WTC11 (cell line): ENCODE results near the gene ENTPD1. TPM values are rescaled to one million over a fixed set of nuclear protein-coding genes. Genes with fewer than 3 reads are reported as not detected.

Experiments used
- ATAC-seq: fragments of 200-7000 bp; cut with Tn5 transposase; 2 replicates; pipeline ENCODE4 v1.10.0; 2021; ENCODE audit warnings: mild to moderate bottlenecking, moderate library complexity
- CTCF ChIA-PET: fragments of 300-600 bp; sonication (Branson Sonifier 250); formaldehyde crosslinking; loops from one replicate; lab custom pipeline; 2021; ENCODE audit warnings: antibody characterized with exemption; lab: Charles Lee
- POLR2A ChIA-PET: fragments of 350-600 bp; sonication (Branson Sonifier 250); formaldehyde crosslinking; loops from one replicate; lab custom pipeline; 2021; ENCODE audit warnings: antibody characterized with exemption; lab: Charles Lee
- DNase-seq: peaks from one replicate; pipeline ENCODE4 v3.0.0; 2021; ENCODE audit warnings: low spot score
- H3K27ac Mint-ChIP-seq: 2 replicates; pipeline ENCODE4 v1.8.0; 2021; ENCODE audit warnings: mixed read lengths
- H3K27me3 Mint-ChIP-seq: 2 replicates; pipeline ENCODE4 v1.8.0; 2021; ENCODE audit warnings: low read depth, mild to moderate bottlenecking, moderate library complexity, mixed read lengths
- H3K36me3 Mint-ChIP-seq: 2 replicates; pipeline ENCODE4 v1.8.0; 2021; ENCODE audit warnings: mixed read lengths
- H3K4me1 Mint-ChIP-seq: 2 replicates; pipeline ENCODE4 v1.8.0; 2022; ENCODE audit warnings: mixed read lengths
- H3K4me3 Mint-ChIP-seq: 2 replicates; pipeline ENCODE4 v1.8.0; 2021; ENCODE audit warnings: mild to moderate bottlenecking, moderate library complexity, mixed read lengths
- H3K9me3 Mint-ChIP-seq: 2 replicates; pipeline ENCODE4 v1.8.0; 2021; ENCODE audit warnings: mixed read lengths
- ETV6 ChIP-seq: sonication (generic); formaldehyde crosslinking; IDR thresholded peaks from 2 replicates; pipeline ENCODE4 v1.8.1; 2022; ENCODE audit warnings: mild to moderate bottlenecking, missing genetic modification reagents
- JAZF1 ChIP-seq: fragments of 250-450 bp; sonication (Bioruptor Pico); IDR thresholded peaks from 2 replicates; pipeline ENCODE4 v1.9.0; 2021; ENCODE audit warnings: moderate library complexity, mild to moderate bottlenecking, inconsistent platforms
- NFYB ChIP-seq: sonication (generic); formaldehyde crosslinking; conservative IDR thresholded peaks from 2 replicates; pipeline ENCODE4 v1.8.0; 2022; ENCODE audit warnings: low read depth, missing genetic modification reagents
- NR3C1 ChIP-seq: sonication (generic); formaldehyde crosslinking; conservative IDR thresholded peaks from 2 replicates; pipeline ENCODE4 v1.8.1; 2023; ENCODE audit warnings: low read depth, mild to moderate bottlenecking, missing genetic modification reagents
- PRRX2 ChIP-seq: fragments of 250-450 bp; sonication (Bioruptor Pico); IDR thresholded peaks from 2 replicates; pipeline ENCODE4 v1.8.0; 2021; ENCODE audit warnings: mild to moderate bottlenecking
- RORB ChIP-seq: fragments of 250-450 bp; sonication (Bioruptor Pico); IDR thresholded peaks from 2 replicates; pipeline ENCODE4 v1.9.0; 2021; ENCODE audit warnings: mild to moderate bottlenecking
- SOX15 ChIP-seq: fragments of 250-450 bp; sonication (Bioruptor Pico); IDR thresholded peaks from 2 replicates; pipeline ENCODE4 v1.9.0; 2021; ENCODE audit warnings: mild to moderate bottlenecking
- ZBTB21 ChIP-seq: sonication (generic); formaldehyde crosslinking; IDR thresholded peaks from 2 replicates; pipeline ENCODE4 v1.8.1; 2023; ENCODE audit warnings: mild to moderate bottlenecking, missing genetic modification reagents, borderline replicate concordance
- ZNF121 ChIP-seq: sonication (generic); formaldehyde crosslinking; IDR thresholded peaks from 2 replicates; pipeline ENCODE4 v1.8.0; 2023; ENCODE audit warnings: missing genetic modification reagents
- total RNA-seq: library from RNA; stranded (reverse); gene quantifications from 3 replicates; pipeline ENCODE4 v1.2.3, GENCODE V29; 2021
- TF ChIP-seq, protein P1 (sequence below): sonication (generic); formaldehyde crosslinking; IDR thresholded peaks from 2 replicates; pipeline ENCODE4 v1.8.1; 2022; ENCODE audit warnings: missing genetic modification reagents, borderline replicate concordance
- TF ChIP-seq, protein P2 (sequence below): fragments of 250-450 bp; sonication (Bioruptor Pico); IDR thresholded peaks from 2 replicates; pipeline ENCODE4 v1.9.0; 2021; ENCODE audit warnings: mild to moderate bottlenecking, borderline replicate concordance
- TF ChIP-seq, protein P3 (sequence below): sonication (generic); formaldehyde crosslinking; IDR thresholded peaks from 2 replicates; pipeline ENCODE4 v1.8.1; 2022; ENCODE audit warnings: low read depth, mild to moderate bottlenecking, moderate library complexity, missing genetic modification reagents, borderline replicate concordance
- TF ChIP-seq, protein P4 (sequence below): sonication (generic); formaldehyde crosslinking; IDR thresholded peaks from 2 replicates; pipeline ENCODE4 v1.8.0; 2023; ENCODE audit warnings: missing genetic modification reagents
- TF ChIP-seq, protein P5 (sequence below): sonication (generic); formaldehyde crosslinking; IDR thresholded peaks from 2 replicates; pipeline ENCODE4 v1.8.0; 2023; ENCODE audit warnings: mild to moderate bottlenecking, missing genetic modification reagents
- TF ChIP-seq, protein P6 (sequence below): fragments of 200-600 bp; IDR thresholded peaks from 2 replicates; pipeline ENCODE4 v1.8.0; 2022; ENCODE audit warnings: antibody characterized with exemption
- TF ChIP-seq, protein P7 (sequence below): sonication (generic); formaldehyde crosslinking; IDR thresholded peaks from 2 replicates; pipeline ENCODE4 v1.8.0; 2023; ENCODE audit warnings: missing genetic modification reagents, mild to moderate bottlenecking, borderline replicate concordance
- TF ChIP-seq, protein P8 (sequence below): sonication (generic); formaldehyde crosslinking; conservative IDR thresholded peaks from 2 replicates; pipeline ENCODE4 v1.8.1; 2022; ENCODE audit warnings: mild to moderate bottlenecking, missing genetic modification reagents

The ENTPD1 gene
- total RNA-seq, 1 experiment from 2014 or later = 2.3 TPM

DNA sequence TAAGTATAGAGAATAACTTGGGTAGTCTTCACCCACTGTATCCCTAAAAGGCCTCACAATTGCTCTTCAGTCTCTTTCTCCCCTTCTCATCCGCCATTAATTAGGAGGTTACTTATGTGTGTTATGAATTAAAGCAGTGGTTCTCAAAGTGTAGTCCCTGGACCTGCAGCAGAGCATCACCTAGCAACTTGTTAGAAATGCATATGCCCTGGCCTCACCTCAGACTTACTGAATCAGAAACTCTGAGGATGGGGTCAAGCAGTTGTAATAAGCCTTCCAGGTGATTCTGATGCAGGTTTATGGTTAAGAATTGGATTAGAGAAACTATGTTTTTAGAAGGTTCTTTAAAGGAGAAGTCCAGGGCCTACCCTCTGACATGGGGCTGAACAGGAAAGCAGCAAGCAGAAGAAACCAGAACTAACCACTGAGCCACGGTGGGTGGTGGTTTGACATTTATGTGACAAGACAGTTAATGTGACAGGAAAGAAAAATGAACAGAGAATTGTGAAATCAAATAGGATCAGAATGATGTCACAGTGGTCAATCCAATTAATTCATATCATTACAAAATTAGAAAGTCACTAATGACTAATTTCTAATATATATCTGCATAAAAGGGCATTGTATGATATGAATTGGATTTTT is 37.6 kb downstream of the ENTPD1 start:
- CTCF ChIA-PET = no interaction called here
- peaks cover 10% of the 10 kb centered on the region for H3K9me3 Mint-ChIP-seq
- TF ChIP-seq ZBTB21 (CRISPR knock-in tag) (no peak), NR3C1 (CRISPR knock-in tag) (no peak), NFYB (CRISPR knock-in tag) (no peak), PRRX2 (no peak), ZNF121 (CRISPR knock-in tag) (no peak), ETV6 (CRISPR knock-in tag) (no peak), SOX15 (CRISPR knock-in tag) (no peak), RORB (no peak), JAZF1 (CRISPR knock-in tag) (no peak)
- TF ChIP-seq, protein P1, sequence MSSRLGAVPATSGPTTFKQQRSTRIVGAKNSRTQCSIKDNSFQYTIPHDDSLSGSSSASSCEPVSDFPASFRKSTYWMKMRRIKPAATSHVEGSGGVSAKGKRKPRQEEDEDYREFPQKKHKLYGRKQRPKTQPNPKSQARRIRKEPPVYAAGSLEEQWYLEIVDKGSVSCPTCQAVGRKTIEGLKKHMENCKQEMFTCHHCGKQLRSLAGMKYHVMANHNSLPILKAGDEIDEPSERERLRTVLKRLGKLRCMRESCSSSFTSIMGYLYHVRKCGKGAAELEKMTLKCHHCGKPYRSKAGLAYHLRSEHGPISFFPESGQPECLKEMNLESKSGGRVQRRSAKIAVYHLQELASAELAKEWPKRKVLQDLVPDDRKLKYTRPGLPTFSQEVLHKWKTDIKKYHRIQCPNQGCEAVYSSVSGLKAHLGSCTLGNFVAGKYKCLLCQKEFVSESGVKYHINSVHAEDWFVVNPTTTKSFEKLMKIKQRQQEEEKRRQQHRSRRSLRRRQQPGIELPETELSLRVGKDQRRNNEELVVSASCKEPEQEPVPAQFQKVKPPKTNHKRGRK = no peak
- TF ChIP-seq, protein P2, sequence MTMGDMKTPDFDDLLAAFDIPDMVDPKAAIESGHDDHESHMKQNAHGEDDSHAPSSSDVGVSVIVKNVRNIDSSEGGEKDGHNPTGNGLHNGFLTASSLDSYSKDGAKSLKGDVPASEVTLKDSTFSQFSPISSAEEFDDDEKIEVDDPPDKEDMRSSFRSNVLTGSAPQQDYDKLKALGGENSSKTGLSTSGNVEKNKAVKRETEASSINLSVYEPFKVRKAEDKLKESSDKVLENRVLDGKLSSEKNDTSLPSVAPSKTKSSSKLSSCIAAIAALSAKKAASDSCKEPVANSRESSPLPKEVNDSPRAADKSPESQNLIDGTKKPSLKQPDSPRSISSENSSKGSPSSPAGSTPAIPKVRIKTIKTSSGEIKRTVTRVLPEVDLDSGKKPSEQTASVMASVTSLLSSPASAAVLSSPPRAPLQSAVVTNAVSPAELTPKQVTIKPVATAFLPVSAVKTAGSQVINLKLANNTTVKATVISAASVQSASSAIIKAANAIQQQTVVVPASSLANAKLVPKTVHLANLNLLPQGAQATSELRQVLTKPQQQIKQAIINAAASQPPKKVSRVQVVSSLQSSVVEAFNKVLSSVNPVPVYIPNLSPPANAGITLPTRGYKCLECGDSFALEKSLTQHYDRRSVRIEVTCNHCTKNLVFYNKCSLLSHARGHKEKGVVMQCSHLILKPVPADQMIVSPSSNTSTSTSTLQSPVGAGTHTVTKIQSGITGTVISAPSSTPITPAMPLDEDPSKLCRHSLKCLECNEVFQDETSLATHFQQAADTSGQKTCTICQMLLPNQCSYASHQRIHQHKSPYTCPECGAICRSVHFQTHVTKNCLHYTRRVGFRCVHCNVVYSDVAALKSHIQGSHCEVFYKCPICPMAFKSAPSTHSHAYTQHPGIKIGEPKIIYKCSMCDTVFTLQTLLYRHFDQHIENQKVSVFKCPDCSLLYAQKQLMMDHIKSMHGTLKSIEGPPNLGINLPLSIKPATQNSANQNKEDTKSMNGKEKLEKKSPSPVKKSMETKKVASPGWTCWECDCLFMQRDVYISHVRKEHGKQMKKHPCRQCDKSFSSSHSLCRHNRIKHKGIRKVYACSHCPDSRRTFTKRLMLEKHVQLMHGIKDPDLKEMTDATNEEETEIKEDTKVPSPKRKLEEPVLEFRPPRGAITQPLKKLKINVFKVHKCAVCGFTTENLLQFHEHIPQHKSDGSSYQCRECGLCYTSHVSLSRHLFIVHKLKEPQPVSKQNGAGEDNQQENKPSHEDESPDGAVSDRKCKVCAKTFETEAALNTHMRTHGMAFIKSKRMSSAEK (CRISPR knock-in tag) = no peak
- TF ChIP-seq, protein P3, sequence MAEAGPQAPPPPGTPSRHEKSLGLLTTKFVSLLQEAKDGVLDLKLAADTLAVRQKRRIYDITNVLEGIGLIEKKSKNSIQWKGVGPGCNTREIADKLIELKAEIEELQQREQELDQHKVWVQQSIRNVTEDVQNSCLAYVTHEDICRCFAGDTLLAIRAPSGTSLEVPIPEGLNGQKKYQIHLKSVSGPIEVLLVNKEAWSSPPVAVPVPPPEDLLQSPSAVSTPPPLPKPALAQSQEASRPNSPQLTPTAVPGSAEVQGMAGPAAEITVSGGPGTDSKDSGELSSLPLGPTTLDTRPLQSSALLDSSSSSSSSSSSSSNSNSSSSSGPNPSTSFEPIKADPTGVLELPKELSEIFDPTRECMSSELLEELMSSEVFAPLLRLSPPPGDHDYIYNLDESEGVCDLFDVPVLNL = no peak
- TF ChIP-seq, protein P4, sequence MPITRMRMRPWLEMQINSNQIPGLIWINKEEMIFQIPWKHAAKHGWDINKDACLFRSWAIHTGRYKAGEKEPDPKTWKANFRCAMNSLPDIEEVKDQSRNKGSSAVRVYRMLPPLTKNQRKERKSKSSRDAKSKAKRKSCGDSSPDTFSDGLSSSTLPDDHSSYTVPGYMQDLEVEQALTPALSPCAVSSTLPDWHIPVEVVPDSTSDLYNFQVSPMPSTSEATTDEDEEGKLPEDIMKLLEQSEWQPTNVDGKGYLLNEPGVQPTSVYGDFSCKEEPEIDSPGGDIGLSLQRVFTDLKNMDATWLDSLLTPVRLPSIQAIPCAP (CRISPR knock-in tag) = no peak
- TF ChIP-seq, all 79 proteins: peak for 0
- peaks cover 3% of the 10 kb centered on the region for H3K4me1 Mint-ChIP-seq
- H3K4me3 Mint-ChIP-seq = no peak overlapping the region
- POLR2A ChIA-PET = interaction anchor here (1.0 kb wide), 1 partner anchor 24 kb away, joined by 3 read pairs; no protein-coding TSS in a partner anchor
- no peak overlapping the region for H3K27ac Mint-ChIP-seq
- DNase-seq (no peak), ATAC-seq (no peak)
- H3K36me3 Mint-ChIP-seq = no peaks in the 10 kb centered on the region; the same call in 1 of the 2 replicates
- H3K27me3 Mint-ChIP-seq = peaks cover 7% of the 10 kb centered on the region; the same call in 1 of the 2 replicates

DNA sequence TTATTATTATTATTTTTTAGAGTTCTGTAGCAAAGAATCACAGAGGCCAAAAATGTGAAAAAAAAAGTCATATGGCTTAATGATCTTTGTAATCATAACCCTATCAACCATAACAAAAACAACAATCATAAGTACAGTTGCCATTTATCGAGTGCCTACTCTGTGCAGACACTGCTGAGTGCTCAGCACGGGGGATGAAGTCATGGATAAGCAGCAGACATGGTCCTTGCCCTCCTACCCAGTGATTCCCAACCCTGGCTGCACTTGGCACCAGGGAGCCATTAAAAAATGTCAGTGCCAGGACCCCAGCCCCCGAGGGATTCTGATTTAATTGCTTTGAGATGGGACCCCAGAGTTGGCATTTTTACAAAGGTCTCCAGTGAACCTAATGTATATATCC is 38.2 kb downstream of the ENTPD1 start:
- Mint-ChIP-seq H3K4me3 (no peak overlapping the region), H3K4me1 (peaks cover 3% of the 10 kb centered on the region), H3K27me3 (peaks cover 7% of the 10 kb centered on the region; the same call in 1 of the 2 replicates), H3K9me3 (peaks cover 15% of the 10 kb centered on the region), H3K27ac (no peak overlapping the region), H3K36me3 (peaks cover 3% of the 10 kb centered on the region)
- ChIA-PET POLR2A (no interaction called here), CTCF (no interaction called here)
- ATAC-seq (no peak), DNase-seq (no peak)
- TF ChIP-seq, protein P5, sequence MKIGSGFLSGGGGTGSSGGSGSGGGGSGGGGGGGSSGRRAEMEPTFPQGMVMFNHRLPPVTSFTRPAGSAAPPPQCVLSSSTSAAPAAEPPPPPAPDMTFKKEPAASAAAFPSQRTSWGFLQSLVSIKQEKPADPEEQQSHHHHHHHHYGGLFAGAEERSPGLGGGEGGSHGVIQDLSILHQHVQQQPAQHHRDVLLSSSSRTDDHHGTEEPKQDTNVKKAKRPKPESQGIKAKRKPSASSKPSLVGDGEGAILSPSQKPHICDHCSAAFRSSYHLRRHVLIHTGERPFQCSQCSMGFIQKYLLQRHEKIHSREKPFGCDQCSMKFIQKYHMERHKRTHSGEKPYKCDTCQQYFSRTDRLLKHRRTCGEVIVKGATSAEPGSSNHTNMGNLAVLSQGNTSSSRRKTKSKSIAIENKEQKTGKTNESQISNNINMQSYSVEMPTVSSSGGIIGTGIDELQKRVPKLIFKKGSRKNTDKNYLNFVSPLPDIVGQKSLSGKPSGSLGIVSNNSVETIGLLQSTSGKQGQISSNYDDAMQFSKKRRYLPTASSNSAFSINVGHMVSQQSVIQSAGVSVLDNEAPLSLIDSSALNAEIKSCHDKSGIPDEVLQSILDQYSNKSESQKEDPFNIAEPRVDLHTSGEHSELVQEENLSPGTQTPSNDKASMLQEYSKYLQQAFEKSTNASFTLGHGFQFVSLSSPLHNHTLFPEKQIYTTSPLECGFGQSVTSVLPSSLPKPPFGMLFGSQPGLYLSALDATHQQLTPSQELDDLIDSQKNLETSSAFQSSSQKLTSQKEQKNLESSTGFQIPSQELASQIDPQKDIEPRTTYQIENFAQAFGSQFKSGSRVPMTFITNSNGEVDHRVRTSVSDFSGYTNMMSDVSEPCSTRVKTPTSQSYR (CRISPR knock-in tag) = no peak
- TF ChIP-seq, protein P6, sequence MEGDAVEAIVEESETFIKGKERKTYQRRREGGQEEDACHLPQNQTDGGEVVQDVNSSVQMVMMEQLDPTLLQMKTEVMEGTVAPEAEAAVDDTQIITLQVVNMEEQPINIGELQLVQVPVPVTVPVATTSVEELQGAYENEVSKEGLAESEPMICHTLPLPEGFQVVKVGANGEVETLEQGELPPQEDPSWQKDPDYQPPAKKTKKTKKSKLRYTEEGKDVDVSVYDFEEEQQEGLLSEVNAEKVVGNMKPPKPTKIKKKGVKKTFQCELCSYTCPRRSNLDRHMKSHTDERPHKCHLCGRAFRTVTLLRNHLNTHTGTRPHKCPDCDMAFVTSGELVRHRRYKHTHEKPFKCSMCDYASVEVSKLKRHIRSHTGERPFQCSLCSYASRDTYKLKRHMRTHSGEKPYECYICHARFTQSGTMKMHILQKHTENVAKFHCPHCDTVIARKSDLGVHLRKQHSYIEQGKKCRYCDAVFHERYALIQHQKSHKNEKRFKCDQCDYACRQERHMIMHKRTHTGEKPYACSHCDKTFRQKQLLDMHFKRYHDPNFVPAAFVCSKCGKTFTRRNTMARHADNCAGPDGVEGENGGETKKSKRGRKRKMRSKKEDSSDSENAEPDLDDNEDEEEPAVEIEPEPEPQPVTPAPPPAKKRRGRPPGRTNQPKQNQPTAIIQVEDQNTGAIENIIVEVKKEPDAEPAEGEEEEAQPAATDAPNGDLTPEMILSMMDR = no peak
- TF ChIP-seq, protein P7, sequence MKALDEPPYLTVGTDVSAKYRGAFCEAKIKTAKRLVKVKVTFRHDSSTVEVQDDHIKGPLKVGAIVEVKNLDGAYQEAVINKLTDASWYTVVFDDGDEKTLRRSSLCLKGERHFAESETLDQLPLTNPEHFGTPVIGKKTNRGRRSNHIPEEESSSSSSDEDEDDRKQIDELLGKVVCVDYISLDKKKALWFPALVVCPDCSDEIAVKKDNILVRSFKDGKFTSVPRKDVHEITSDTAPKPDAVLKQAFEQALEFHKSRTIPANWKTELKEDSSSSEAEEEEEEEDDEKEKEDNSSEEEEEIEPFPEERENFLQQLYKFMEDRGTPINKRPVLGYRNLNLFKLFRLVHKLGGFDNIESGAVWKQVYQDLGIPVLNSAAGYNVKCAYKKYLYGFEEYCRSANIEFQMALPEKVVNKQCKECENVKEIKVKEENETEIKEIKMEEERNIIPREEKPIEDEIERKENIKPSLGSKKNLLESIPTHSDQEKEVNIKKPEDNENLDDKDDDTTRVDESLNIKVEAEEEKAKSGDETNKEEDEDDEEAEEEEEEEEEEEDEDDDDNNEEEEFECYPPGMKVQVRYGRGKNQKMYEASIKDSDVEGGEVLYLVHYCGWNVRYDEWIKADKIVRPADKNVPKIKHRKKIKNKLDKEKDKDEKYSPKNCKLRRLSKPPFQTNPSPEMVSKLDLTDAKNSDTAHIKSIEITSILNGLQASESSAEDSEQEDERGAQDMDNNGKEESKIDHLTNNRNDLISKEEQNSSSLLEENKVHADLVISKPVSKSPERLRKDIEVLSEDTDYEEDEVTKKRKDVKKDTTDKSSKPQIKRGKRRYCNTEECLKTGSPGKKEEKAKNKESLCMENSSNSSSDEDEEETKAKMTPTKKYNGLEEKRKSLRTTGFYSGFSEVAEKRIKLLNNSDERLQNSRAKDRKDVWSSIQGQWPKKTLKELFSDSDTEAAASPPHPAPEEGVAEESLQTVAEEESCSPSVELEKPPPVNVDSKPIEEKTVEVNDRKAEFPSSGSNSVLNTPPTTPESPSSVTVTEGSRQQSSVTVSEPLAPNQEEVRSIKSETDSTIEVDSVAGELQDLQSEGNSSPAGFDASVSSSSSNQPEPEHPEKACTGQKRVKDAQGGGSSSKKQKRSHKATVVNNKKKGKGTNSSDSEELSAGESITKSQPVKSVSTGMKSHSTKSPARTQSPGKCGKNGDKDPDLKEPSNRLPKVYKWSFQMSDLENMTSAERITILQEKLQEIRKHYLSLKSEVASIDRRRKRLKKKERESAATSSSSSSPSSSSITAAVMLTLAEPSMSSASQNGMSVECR (CRISPR knock-in tag) = no peak
- TF ChIP-seq, protein P8, sequence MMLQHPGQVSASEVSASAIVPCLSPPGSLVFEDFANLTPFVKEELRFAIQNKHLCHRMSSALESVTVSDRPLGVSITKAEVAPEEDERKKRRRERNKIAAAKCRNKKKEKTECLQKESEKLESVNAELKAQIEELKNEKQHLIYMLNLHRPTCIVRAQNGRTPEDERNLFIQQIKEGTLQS (CRISPR knock-in tag) = no peak
